ENCODE results near the gene SLC35E2B.
"Not testable (repeated sequence)": the region's sequence is repeated elsewhere in the genome, so short reads cannot be mapped to it uniquely, and the experiment has no call there.

The SLC35E2B gene

GRCh38 chr1:1692714-1693647, at the start of gene SLC35E2B:
SLC35E2B (minus strand) TSS chr1:1692795; CDS start chr1:1676699, 16,096 bp downstream.
- DNase-seq (ENCODE audit: low read depth in 1 of 2, low spot score in 1 of 2) = peak in 1 of 2 experiments; percentile 85
- in situ Hi-C loops (cut with HindIII; ENCODE audit: low pct_unique_long_range_greater_than_20kb, low sequenced_read_pairs) = not testable (repeated sequence)

- DNase-seq (ENCODE audit: low read depth in 1 of 2, low spot score in 1 of 2); in situ Hi-C loops (cut with HindIII; ENCODE audit: low pct_unique_long_range_greater_than_20kb, low sequenced_read_pairs): not testable (repeated sequence)
Measured at GRCh38 chr1:1741013-1741412, 48.4 kb upstream of the SLC35E2B start.

GRCh38 chr1:1738799-1739337, 46.3 kb upstream of the SLC35E2B start:
- in situ Hi-C loops (cut with HindIII; ENCODE audit: low pct_unique_long_range_greater_than_20kb, low sequenced_read_pairs) = not testable (repeated sequence)

GRCh38 chr1:1737675-1738590, 45.3 kb upstream of the SLC35E2B start:
- in situ Hi-C loops (cut with HindIII; ENCODE audit: low pct_unique_long_range_greater_than_20kb, low sequenced_read_pairs); DNase-seq (ENCODE audit: low read depth in 1 of 2, low spot score in 1 of 2): not testable (repeated sequence)

More at GRCh38 chr1:1738799-1739337, 46.3 kb upstream of the SLC35E2B start:
- DNase-seq (ENCODE audit: low read depth in 1 of 2, low spot score in 1 of 2) = not testable (repeated sequence)

- no peak for DNase-seq (ENCODE audit: low read depth in 1 of 2, low spot score in 1 of 2)
- in situ Hi-C loops (cut with HindIII; ENCODE audit: low pct_unique_long_range_greater_than_20kb, low sequenced_read_pairs) = no loop called here
- no peak for TF ChIP-seq JUND (IDR thresholded peaks at IDR 0.05; ENCODE audit: low read depth)
Measured at GRCh38 chr1:1732381-1732780, 39.8 kb upstream of the SLC35E2B start.

- no peak for TF ChIP-seq JUND (IDR thresholded peaks at IDR 0.05; ENCODE audit: low read depth)
- no peak for DNase-seq (ENCODE audit: low read depth in 1 of 2, low spot score in 1 of 2)
- in situ Hi-C loops (cut with HindIII; ENCODE audit: low pct_unique_long_range_greater_than_20kb, low sequenced_read_pairs) = no loop called here
Measured at GRCh38 chr1:1730870-1731269, 38.3 kb upstream of the SLC35E2B start.

GRCh38 chr1:1730230-1730629, 37.6 kb upstream of the SLC35E2B start:
- DNase-seq (ENCODE audit: low read depth in 1 of 2, low spot score in 1 of 2); in situ Hi-C loops (cut with HindIII; ENCODE audit: low pct_unique_long_range_greater_than_20kb, low sequenced_read_pairs): not testable (repeated sequence)

GRCh38 chr1:1729116-1729816, 36.7 kb upstream of the SLC35E2B start:
- in situ Hi-C loops (cut with HindIII; ENCODE audit: low pct_unique_long_range_greater_than_20kb, low sequenced_read_pairs); DNase-seq (ENCODE audit: low read depth in 1 of 2, low spot score in 1 of 2): not testable (repeated sequence)

GRCh38 chr1:1728308-1729005, 35.9 kb upstream of the SLC35E2B start:
- DNase-seq (ENCODE audit: low read depth in 1 of 2, low spot score in 1 of 2); in situ Hi-C loops (cut with HindIII; ENCODE audit: low pct_unique_long_range_greater_than_20kb, low sequenced_read_pairs): not testable (repeated sequence)

GRCh38 chr1:1727131-1727651, 34.6 kb upstream of the SLC35E2B start:
- in situ Hi-C loops (cut with HindIII; ENCODE audit: low pct_unique_long_range_greater_than_20kb, low sequenced_read_pairs); DNase-seq (ENCODE audit: low read depth in 1 of 2, low spot score in 1 of 2): not testable (repeated sequence)

- DNase-seq (ENCODE audit: low read depth in 1 of 2, low spot score in 1 of 2); in situ Hi-C loops (cut with HindIII; ENCODE audit: low pct_unique_long_range_greater_than_20kb, low sequenced_read_pairs): not testable (repeated sequence)
Measured at GRCh38 chr1:1726088-1726487, 33.5 kb upstream of the SLC35E2B start.

GRCh38 chr1:1724035-1724864, 31.7 kb upstream of the SLC35E2B start, which contains the start of gene CDK11A:
CDK11A (minus strand) TSS chr1:1724357; CDS start chr1:1722818, 1,539 bp downstream.
- in situ Hi-C loops (cut with HindIII; ENCODE audit: low pct_unique_long_range_greater_than_20kb, low sequenced_read_pairs) = not testable (repeated sequence)
- DNase-seq (ENCODE audit: low read depth in 1 of 2, low spot score in 1 of 2) = peak; percentile 77 to 99

All from T47D (cell line).